ENCODE results near the gene DAB2IP. TPM values are rescaled to one million over a fixed set of nuclear protein-coding genes. Genes with fewer than 3 reads are reported as not detected.

Gene DAB2IP
- total and polyA plus RNA-seq, 5 donors from 2014 or later = not detected

DNA sequence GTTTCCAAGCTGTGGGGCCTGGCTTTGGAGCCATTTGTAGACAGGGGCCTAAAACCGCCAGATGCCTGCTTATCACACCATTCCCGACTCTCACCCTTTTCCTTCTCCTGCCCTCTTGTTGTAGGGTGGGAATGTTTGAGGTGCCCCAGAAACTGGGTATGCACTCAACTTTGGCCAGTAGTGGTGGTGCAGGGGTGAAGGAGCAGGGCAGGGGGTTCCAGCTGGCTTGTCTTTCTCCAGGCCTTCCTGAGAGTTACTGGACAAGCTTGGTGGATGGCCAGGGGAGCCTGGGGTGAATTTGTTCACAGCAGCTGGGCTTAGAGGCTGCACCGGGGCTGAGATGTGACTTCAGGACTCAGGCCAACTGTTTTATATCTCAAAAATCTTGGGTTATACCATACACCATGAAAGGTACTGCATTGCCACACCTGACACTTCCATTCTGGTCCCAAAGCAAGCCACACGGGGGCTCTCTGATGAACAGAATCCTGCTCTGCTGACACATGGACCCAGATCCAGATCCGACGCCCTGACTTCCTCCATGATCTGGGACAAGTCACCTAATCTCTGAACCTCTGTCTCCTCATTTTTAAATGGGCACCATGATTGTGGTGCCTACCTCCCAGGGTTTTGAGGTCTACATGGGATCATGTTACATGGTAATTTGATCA is 62.1 kb downstream of the DAB2IP start:
- H3K27me3 Mint-ChIP-seq = no peaks in the 10 kb centered on the region
- no peak for DNase-seq

DNA sequence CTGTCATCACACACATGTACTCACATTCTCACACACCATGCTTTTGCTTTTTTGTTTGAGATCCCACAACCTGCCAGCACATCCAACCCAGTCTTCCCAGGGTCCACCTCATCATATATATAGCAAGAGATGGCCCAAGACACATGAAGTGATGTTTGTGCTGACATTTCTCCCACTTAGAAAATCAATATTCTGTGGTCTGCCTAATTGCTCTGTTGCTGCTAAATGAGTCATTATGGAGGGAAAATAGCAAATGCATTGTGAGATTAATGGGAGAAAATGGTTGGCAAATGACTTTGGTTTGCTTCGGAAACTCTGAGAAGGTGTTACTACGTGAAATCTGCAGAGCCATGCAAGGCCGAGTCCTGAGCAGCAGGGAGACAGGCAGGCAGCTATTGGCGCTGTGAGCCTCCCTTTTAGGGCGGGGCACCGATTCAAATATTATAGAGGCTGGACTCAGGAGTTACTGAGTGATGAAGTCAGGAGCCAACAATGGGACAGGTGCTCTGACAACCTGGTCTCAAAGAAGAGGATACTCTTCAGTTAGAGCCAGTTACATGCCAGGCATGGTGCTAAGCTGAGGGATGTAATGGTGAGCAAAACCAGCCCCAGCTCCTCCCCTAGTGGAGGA is 62.8 kb downstream of the DAB2IP start:
- no peak overlapping the region for H3K27ac Mint-ChIP-seq
- Histone ChIP-seq H3K36me3 (ENCODE audit: control insufficient read depth, insufficient read depth, low read length) (no peaks in the 10 kb centered on the region), H3K27ac (ENCODE audit: insufficient read depth, low read length, poor library complexity, severe bottlenecking) (no peak overlapping the region), H3K4me3 (ENCODE audit: low read depth, low read length) (no peak overlapping the region), H3K27me3 (ENCODE audit: control insufficient read depth, insufficient read depth, low read length) (no peaks in the 10 kb centered on the region), H3K9me3 (ENCODE audit: control insufficient read depth in 2 of 2, low read length in 2 of 2) (no peaks in the 10 kb centered on the region), H3K4me1 (ENCODE audit: control insufficient read depth, insufficient read depth, low read length, poor library complexity, severe bottlenecking) (no peaks in the 10 kb centered on the region)
- no peaks in the 10 kb centered on the region for H3K4me1 Mint-ChIP-seq
- H3K36me3 Mint-ChIP-seq = no peaks in the 10 kb centered on the region
- ATAC-seq (ENCODE audit: low read depth in 2 of 2) (no peak), DNase-seq (no peak)
- H3K9me3 Mint-ChIP-seq = no peaks in the 10 kb centered on the region
- no peak overlapping the region for H3K4me3 Mint-ChIP-seq
- H3K27me3 Mint-ChIP-seq = no peaks in the 10 kb centered on the region

More for the DNA sequence above, 62.1 kb downstream of the DAB2IP start:
- Histone ChIP-seq H3K36me3 (ENCODE audit: control insufficient read depth, insufficient read depth, low read length) (no peaks in the 10 kb centered on the region), H3K4me3 (ENCODE audit: low read depth, low read length) (no peak overlapping the region), H3K9me3 (ENCODE audit: control insufficient read depth in 2 of 2, low read length in 2 of 2) (no peaks in the 10 kb centered on the region), H3K4me1 (ENCODE audit: control insufficient read depth, insufficient read depth, low read length, poor library complexity, severe bottlenecking) (no peaks in the 10 kb centered on the region), H3K27me3 (ENCODE audit: control insufficient read depth, insufficient read depth, low read length) (no peaks in the 10 kb centered on the region), H3K27ac (ENCODE audit: insufficient read depth, low read length, poor library complexity, severe bottlenecking) (no peak overlapping the region)
- H3K36me3 Mint-ChIP-seq = no peaks in the 10 kb centered on the region
- H3K9me3 Mint-ChIP-seq = peaks cover 0 to 1% (median 0%) of the 10 kb centered on the region in 7 donors
- H3K4me3 Mint-ChIP-seq = no peak overlapping the region
- no peak overlapping the region for H3K27ac Mint-ChIP-seq
- no peaks in the 10 kb centered on the region for H3K4me1 Mint-ChIP-seq
- ATAC-seq (ENCODE audit: low read depth in 2 of 2) = no peak

DNA sequence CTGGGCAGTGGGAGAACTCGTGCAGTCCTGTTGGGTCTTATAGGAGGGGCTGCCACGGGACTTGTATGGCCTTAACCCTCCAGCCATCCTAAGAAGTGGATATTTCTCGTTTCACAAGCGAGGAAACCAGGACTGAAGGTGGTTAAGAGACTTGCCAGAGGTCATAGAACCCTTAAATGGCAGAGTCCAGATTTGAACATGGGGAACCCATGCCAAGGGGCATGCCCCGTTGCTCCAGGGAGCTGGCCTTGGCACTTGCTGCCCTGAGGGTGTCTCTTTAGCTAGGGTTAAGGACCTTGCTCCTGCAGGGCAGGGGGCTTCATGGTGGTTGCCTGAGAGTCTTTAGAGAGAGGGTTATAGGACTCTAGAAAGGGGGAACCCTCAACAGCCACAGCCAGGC is 63.4 kb downstream of the DAB2IP start:
- no peak for ATAC-seq (ENCODE audit: low read depth in 2 of 2)
- no peak overlapping the region for H3K4me3 Mint-ChIP-seq

DNA sequence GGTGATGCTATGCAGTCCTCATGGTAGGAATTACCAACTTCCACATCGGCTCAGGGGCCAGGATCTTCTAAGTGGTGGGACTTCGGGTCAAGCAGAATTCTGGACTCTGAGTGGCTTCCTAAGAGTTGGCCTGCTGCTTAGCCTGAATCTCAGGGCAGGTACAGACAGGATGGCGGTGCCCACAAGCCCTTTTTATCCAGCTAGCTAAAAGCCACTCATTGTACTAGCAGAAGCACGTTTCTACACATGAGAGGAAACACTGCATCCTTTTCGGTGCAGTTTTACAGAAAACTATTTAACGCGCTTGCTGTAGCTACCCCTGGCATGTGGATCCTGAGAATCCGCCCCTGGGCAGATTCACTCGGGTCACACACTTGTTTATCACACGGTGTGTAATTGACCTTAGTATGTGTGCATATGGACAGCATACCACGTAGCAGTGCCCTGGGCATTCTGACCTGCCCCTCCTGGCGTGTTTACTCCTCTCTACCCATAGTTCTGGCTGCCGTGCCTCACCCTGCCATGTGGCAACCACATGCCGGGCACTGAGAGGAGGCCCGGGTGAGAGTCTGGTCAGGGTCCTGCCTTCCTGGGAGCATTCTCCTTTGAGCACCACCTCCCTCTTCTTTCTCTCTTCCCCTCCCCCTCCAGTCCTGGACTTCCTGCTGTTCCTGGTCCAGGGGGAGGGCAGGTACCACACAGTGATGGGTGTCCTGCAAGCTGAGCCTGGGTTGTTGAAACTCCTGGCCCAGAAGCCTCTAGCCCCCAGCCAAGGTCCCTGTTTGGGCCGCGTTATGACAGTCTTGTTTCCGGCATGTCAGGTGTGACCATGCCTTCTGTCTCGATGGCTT is 65.9 kb downstream of the DAB2IP start:
- Histone ChIP-seq H3K27me3 (ENCODE audit: control insufficient read depth, insufficient read depth, low read length) (no peaks in the 10 kb centered on the region), H3K4me1 (ENCODE audit: control insufficient read depth, insufficient read depth, low read length, poor library complexity, severe bottlenecking) (no peaks in the 10 kb centered on the region), H3K9me3 (ENCODE audit: control insufficient read depth in 2 of 2, low read length in 2 of 2) (no peaks in the 10 kb centered on the region), H3K27ac (ENCODE audit: insufficient read depth, low read length, poor library complexity, severe bottlenecking) (no peak overlapping the region), H3K4me3 (ENCODE audit: low read depth, low read length) (no peak overlapping the region), H3K36me3 (ENCODE audit: control insufficient read depth, insufficient read depth, low read length) (no peaks in the 10 kb centered on the region)
- H3K27ac Mint-ChIP-seq = no peak overlapping the region
- no peaks in the 10 kb centered on the region for H3K4me1 Mint-ChIP-seq
- no peak for ATAC-seq (ENCODE audit: low read depth in 2 of 2)
- no peaks in the 10 kb centered on the region for H3K27me3 Mint-ChIP-seq
- H3K4me3 Mint-ChIP-seq = no peak overlapping the region
- DNase-seq = no peak
- H3K9me3 Mint-ChIP-seq = no peaks in the 10 kb centered on the region
- no peaks in the 10 kb centered on the region for H3K36me3 Mint-ChIP-seq

More for the DNA sequence above, 63.4 kb downstream of the DAB2IP start:
- no peaks in the 10 kb centered on the region for H3K4me1 ChIP-seq (ENCODE audit: control insufficient read depth, insufficient read depth, low read length, poor library complexity, severe bottlenecking)
- no peaks in the 10 kb centered on the region for H3K9me3 Mint-ChIP-seq
- no peaks in the 10 kb centered on the region for H3K27me3 ChIP-seq (ENCODE audit: control insufficient read depth, insufficient read depth, low read length)
- no peaks in the 10 kb centered on the region for H3K36me3 ChIP-seq (ENCODE audit: control insufficient read depth, insufficient read depth, low read length)
- no peak overlapping the region for H3K27ac Mint-ChIP-seq
- H3K36me3 Mint-ChIP-seq = no peaks in the 10 kb centered on the region
- no peak overlapping the region for H3K27ac ChIP-seq (ENCODE audit: insufficient read depth, low read length, poor library complexity, severe bottlenecking)
- no peaks in the 10 kb centered on the region for H3K4me1 Mint-ChIP-seq
- no peak overlapping the region for H3K4me3 ChIP-seq (ENCODE audit: low read depth, low read length)
- no peak for DNase-seq
- no peaks in the 10 kb centered on the region for H3K9me3 ChIP-seq (ENCODE audit: control insufficient read depth in 2 of 2, low read length in 2 of 2)
- no peaks in the 10 kb centered on the region for H3K27me3 Mint-ChIP-seq

DNA sequence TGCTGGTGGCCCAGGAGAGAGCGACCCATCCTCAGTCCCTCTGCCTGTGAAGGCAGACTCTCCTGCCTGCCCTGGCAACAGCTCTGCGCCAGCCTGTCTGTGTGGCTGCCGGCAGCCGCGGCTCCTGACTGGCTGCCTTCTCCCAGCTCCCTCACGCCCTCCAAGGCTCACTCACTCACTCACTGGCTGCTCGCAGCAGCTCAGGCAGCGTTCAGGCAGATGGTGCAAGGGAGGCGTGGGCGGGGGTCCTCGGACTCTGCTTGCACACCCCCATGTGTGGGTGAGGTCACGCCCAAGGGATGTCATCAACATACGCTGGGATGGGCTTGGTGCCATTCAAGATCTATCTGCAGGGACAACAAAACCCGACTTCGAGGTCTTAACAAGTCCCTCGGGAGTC is 66.7 kb downstream of the DAB2IP start:
- no peaks in the 10 kb centered on the region for H3K9me3 Mint-ChIP-seq
- no peak overlapping the region for H3K4me3 Mint-ChIP-seq
- Histone ChIP-seq H3K4me1 (ENCODE audit: control insufficient read depth, insufficient read depth, low read length, poor library complexity, severe bottlenecking) (no peaks in the 10 kb centered on the region), H3K27me3 (ENCODE audit: control insufficient read depth, insufficient read depth, low read length) (no peaks in the 10 kb centered on the region), H3K27ac (ENCODE audit: insufficient read depth, low read length, poor library complexity, severe bottlenecking) (no peak overlapping the region), H3K4me3 (ENCODE audit: low read depth, low read length) (no peak overlapping the region), H3K9me3 (ENCODE audit: control insufficient read depth in 2 of 2, low read length in 2 of 2) (no peaks in the 10 kb centered on the region), H3K36me3 (ENCODE audit: control insufficient read depth, insufficient read depth, low read length) (no peaks in the 10 kb centered on the region)
- no peak for ATAC-seq (ENCODE audit: low read depth in 2 of 2)
- DNase-seq = no peak
- no peaks in the 10 kb centered on the region for H3K36me3 Mint-ChIP-seq
- H3K27me3 Mint-ChIP-seq = no peaks in the 10 kb centered on the region
- no peaks in the 10 kb centered on the region for H3K4me1 Mint-ChIP-seq
- H3K27ac Mint-ChIP-seq = no peak overlapping the region

DNA sequence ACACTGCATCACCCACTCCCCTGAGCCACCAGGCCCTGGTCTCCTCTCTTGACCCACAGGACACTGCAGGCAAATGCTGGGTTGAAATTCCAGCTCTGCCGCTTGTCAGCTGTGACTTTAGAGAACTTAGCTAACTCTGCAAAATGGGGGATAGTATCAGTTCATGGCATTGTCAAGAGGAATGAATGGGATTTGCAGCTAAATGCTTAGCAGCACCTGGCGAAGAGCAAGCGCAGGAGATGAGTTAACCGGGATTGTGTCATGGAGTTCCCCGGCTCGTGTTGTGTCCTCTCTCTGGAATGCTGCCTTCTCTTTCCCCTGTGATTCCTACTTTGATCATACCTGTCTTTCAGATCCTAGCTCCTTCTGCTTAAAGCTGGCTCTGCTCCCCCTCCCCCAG is 67.1 kb downstream of the DAB2IP start:
- Mint-ChIP-seq H3K4me3 (no peak overlapping the region), H3K36me3 (no peaks in the 10 kb centered on the region), H3K27ac (no peak overlapping the region)

DNA sequence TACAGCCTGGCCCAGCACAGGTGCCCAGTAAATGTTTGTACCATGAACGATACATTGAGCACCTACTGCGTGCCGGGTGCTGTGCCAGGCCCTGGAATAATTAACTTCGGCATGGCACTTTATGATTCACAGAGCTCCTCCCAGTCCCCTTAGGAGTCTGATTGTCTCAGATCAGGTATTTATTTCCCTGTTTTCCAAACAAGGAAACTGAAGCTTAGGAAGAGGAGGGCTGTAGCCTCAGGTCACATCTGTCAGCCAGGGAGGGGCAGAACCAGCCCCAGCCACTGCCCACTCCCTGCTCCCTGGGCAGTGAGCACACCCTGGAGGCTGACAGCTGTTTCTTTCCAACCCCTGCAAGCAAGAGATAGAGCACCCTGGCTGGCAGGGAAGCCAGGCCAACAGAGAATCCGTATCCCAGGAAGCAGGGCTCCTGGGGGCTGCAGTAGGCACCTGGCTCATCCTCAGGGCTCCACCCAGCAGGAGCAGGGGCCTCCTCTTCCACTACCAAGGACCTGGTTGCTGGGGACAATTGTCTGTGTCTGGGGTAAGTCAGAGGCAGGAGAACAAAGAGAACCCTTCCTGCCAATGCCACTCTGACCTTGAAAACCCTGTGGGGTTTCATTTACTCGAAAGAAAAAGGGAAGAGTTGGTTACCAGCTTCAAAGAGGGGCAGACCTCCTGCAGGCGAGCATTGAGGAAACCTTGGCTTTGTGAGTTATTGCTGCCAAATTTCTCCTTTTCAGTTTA is 69.0 kb downstream of the DAB2IP start:
- Mint-ChIP-seq H3K27me3 (no peaks in the 10 kb centered on the region), H3K9me3 (no peaks in the 10 kb centered on the region), H3K36me3 (no peaks in the 10 kb centered on the region), H3K27ac (no peak overlapping the region), H3K4me3 (no peak overlapping the region), H3K4me1 (no peaks in the 10 kb centered on the region)
- H3K4me3 ChIP-seq (ENCODE audit: low read depth, low read length) = no peak overlapping the region
- no peaks in the 10 kb centered on the region for H3K36me3 ChIP-seq (ENCODE audit: control insufficient read depth, insufficient read depth, low read length)
- H3K27me3 ChIP-seq (ENCODE audit: control insufficient read depth, insufficient read depth, low read length) = no peaks in the 10 kb centered on the region
- H3K9me3 ChIP-seq (ENCODE audit: control insufficient read depth in 2 of 2, low read length in 2 of 2) = no peaks in the 10 kb centered on the region
- no peak for ATAC-seq (ENCODE audit: low read depth in 2 of 2)
- no peak overlapping the region for H3K27ac ChIP-seq (ENCODE audit: insufficient read depth, low read length, poor library complexity, severe bottlenecking)
- DNase-seq = no peak
- no peaks in the 10 kb centered on the region for H3K4me1 ChIP-seq (ENCODE audit: control insufficient read depth, insufficient read depth, low read length, poor library complexity, severe bottlenecking)

More for the DNA sequence above, 67.1 kb downstream of the DAB2IP start:
- no peak for DNase-seq
- Mint-ChIP-seq H3K9me3 (no peaks in the 10 kb centered on the region), H3K4me1 (no peaks in the 10 kb centered on the region), H3K27me3 (no peaks in the 10 kb centered on the region)
- no peaks in the 10 kb centered on the region for H3K9me3 ChIP-seq (ENCODE audit: control insufficient read depth in 2 of 2, low read length in 2 of 2)
- no peaks in the 10 kb centered on the region for H3K4me1 ChIP-seq (ENCODE audit: control insufficient read depth, insufficient read depth, low read length, poor library complexity, severe bottlenecking)
- no peak overlapping the region for H3K27ac ChIP-seq (ENCODE audit: insufficient read depth, low read length, poor library complexity, severe bottlenecking)
- H3K4me3 ChIP-seq (ENCODE audit: low read depth, low read length) = no peak overlapping the region
- no peaks in the 10 kb centered on the region for H3K27me3 ChIP-seq (ENCODE audit: control insufficient read depth, insufficient read depth, low read length)
- no peaks in the 10 kb centered on the region for H3K36me3 ChIP-seq (ENCODE audit: control insufficient read depth, insufficient read depth, low read length)
- no peak for ATAC-seq (ENCODE audit: low read depth in 2 of 2)

All from CD4-positive, CD25-positive, alpha-beta regulatory T cell (primary cell).